Astrocyte of the spinal cord (primary cell): ENCODE data around the gene PAMR1.

Experiments used
- DNase-seq: peaks from one replicate; pipeline ENCODE4 v3.0.0; 2011; ENCODE audit warnings: low read depth, low spot score
- H3K4me3 ChIP-seq: 2 replicates; pipeline ENCODE4 v1.5.1; 2011; ENCODE audit warnings: low read depth, mild to moderate bottlenecking, low read length, moderate library complexity
- CTCF ChIP-seq: IDR thresholded peaks from 2 replicates; pipeline ENCODE4 v1.5.1; 2012; ENCODE audit warnings: low read depth, mild to moderate bottlenecking, low read length, inconsistent platforms
- in situ Hi-C: cut with HindIII; loops from 2 replicates; pipeline ENCODE4 v1.10.0; 2017; ENCODE audit warnings: low sequenced_read_pairs

The PAMR1 gene

GRCh38 chr11:35563484-35564244 lies 38.2 kb upstream of the PAMR1 start:
- no peak for TF ChIP-seq CTCF
- in situ Hi-C loops = no loop called here
- H3K4me3 ChIP-seq = no peak overlapping the region
- no peak for DNase-seq

GRCh38 chr11:35559949-35560348 lies 34.5 kb upstream of the PAMR1 start:
- H3K4me3 ChIP-seq = no peak overlapping the region
- DNase-seq = no peak
- in situ Hi-C loops = no loop called here
- no peak for TF ChIP-seq CTCF

- in situ Hi-C loops = no loop called here
Measured at GRCh38 chr11:35558513-35558912, 33.1 kb upstream of the PAMR1 start.

GRCh38 chr11:35555488-35555887 lies 30.1 kb upstream of the PAMR1 start:
- H3K4me3 ChIP-seq = no peak overlapping the region
- TF ChIP-seq CTCF = no peak
- no peak for DNase-seq
- in situ Hi-C loops = no loop called here

More at GRCh38 chr11:35558513-35558912, 33.1 kb upstream of the PAMR1 start:
- H3K4me3 ChIP-seq = no peak overlapping the region
- no peak for TF ChIP-seq CTCF
- peak; percentile 61 for DNase-seq

GRCh38 chr11:35554491-35555437 lies 29.3 kb upstream of the PAMR1 start:
- TF ChIP-seq CTCF = peak; percentile 57
- DNase-seq = peak; percentile 54
- H3K4me3 ChIP-seq = no peak overlapping the region
- in situ Hi-C loops = no loop called here

GRCh38 chr11:35553831-35554230 lies 28.4 kb upstream of the PAMR1 start:
- peak; percentile 95 for DNase-seq
- TF ChIP-seq CTCF = no peak
- in situ Hi-C loops = no loop called here
- H3K4me3 ChIP-seq = no peak overlapping the region
